Spleen (tissue), 11 donors: ENCODE results near the gene STARD13. TPM values are rescaled to one million over a fixed set of nuclear protein-coding genes. Genes with fewer than 3 reads are reported as not detected.

ENCODE experiments used
- DNase-seq: peaks from one replicate; pipeline ENCODE4 v3.0.0-alpha.2; 2020
- H3K27ac ChIP-seq, 8 donors: fragments of 200-600 bp; sonication (generic) in 7 of 8; 1 replicate in 4 of 8; 2 replicates in 4 of 8; pipeline versions ENCODE4 v1.5.0 to v1.8.0; 2016 to 2021; ENCODE audit warnings: inconsistent platforms in 4 of 8, mild to moderate bottlenecking in 4 of 8, moderate library complexity in 1 of 8
- H3K27me3 ChIP-seq, 7 donors: fragments of 200-600 bp; sonication (generic) in 6 of 7; replicated peaks in 1 of 7; 1 replicate in 4 of 7; 2 replicates in 3 of 7; pipeline versions ENCODE4 v1.5.0 to v1.8.0; 2016 to 2021; ENCODE audit warnings: inconsistent platforms in 3 of 7, mild to moderate bottlenecking in 1 of 7
- H3K36me3 ChIP-seq, 6 donors: fragments of 200-600 bp; sonication (generic) in 5 of 6; 1 replicate in 4 of 6; 2 replicates in 2 of 6; pipeline versions ENCODE4 v1.5.0 to v1.8.0; 2016 to 2021; ENCODE audit warnings: inconsistent platforms in 2 of 6
- H3K4me1 ChIP-seq, 6 donors: fragments of 200-600 bp; sonication (generic) in 5 of 6; 1 replicate in 3 of 6; 2 replicates in 3 of 6; pipeline versions ENCODE4 v1.5.0 to v1.8.0; 2016 to 2021; ENCODE audit warnings: inconsistent platforms in 3 of 6
- H3K4me3 ChIP-seq, 8 donors: fragments of 200-600 bp; sonication (generic) in 7 of 8; 1 replicate in 4 of 8; 2 replicates in 4 of 8; pipeline versions ENCODE4 v1.5.0 to v1.8.0; 2016 to 2021; ENCODE audit warnings: inconsistent platforms in 4 of 8, mild to moderate bottlenecking in 4 of 8, moderate library complexity in 2 of 8
- H3K9me3 ChIP-seq, 8 donors: fragments of 200-600 bp; sonication (generic) in 7 of 8; 1 replicate in 4 of 8; 2 replicates in 4 of 8; pipeline versions ENCODE4 v1.5.0 to v1.8.0; 2016 to 2021; ENCODE audit warnings: inconsistent platforms in 4 of 8
- POLR2A ChIP-seq, 3 donors: fragments of 450-650 bp; IDR thresholded peaks; one replicate each; pipeline ENCODE4 v1.5.1; 2017; ENCODE audit warnings: antibody characterized with exemption in 3 of 3, mild to moderate bottlenecking in 1 of 3
- POLR2AphosphoS5 ChIP-seq, 3 donors: sonication (generic); formaldehyde crosslinking; IDR thresholded peaks; one replicate each; pipeline ENCODE4 v1.5.1; 2017; ENCODE audit warnings: antibody characterized with exemption in 3 of 3
- WGBS, 5 donors: extraction: QIAGEN DNeasy Blood & Tissue Kit in 3 of 5; methylation state at CpG; one replicate each; pipeline versions ENCODE4 v1.1.5 to v1.1.7; 2013 to 2018; 5-methylcytosine and 5-hydroxymethylcytosine counted together
- intact Hi-C: fragments of 100-400 bp; cut with DNase I; formaldehyde crosslinking; loops from one replicate; pipeline ENCODE4 v1.15.0; 2023; ENCODE audit warnings: low total_unique reads
- polyA plus RNA-seq, 3 donors: library from polyadenylated mRNA; stranded (reverse); fragments of 200-250 nt; gene quantifications; one replicate each; pipeline ENCODE4 v1.2.1, GENCODE V29; 2013
- total RNA-seq, 7 donors: library from RNA; depleted of rRNA in 3 of 7; stranded (reverse); fragments of >200 nt in 3 of 7; fragmentation: NEBNext Ultra II Directional in 4 of 7; extraction: Animal tissue kit (Norgen Biotek cat#: 25700) in 4 of 7; gene quantifications; one replicate each; pipeline versions ENCODE4 v1.1.0 to v1.2.1, GENCODE V29; 2016 to 2021
- TF ChIP-seq, protein P1 (sequence below), 11 experiments: fragments of 200-600 bp in 7 of 11; fragments of 450-650 bp in 4 of 11; sonication (generic) in 4 of 11; IDR thresholded peaks in 8 of 11; conservative IDR thresholded peaks in 3 of 11; 1 replicate in 7 of 11; 2 replicates in 4 of 11; pipeline versions ENCODE4 v1.4.0 to v1.8.0; 2016 to 2021; ENCODE audit warnings: antibody characterized with exemption in 11 of 11, inconsistent platforms in 4 of 11, mild to moderate bottlenecking in 1 of 11
- donor health status: healthy with polysubstance abuse.
- donor health status: DM: no; HTN: no; CAD: no; lungs with moderate emphysema.
- donor health status: DM: no; HTN: no; CAD: no.
- donor health status: Bipolar disorder and iron deficiency.
- donor health status: healthy.
- donor health status: DM: no; HTN: no; CAD: no.
- donor health status: DM: yes; HTN: yes; CAD: no.

The STARD13 gene
- total and polyA plus RNA-seq, 10 donors, result 1.4 to 58.1 (median 26.7) TPM

GRCh38 chr13:33176526-33176925 is 109.0 kb downstream of the STARD13 start:
- 89 to 98% (median 92%) methylated on average over 1 of the region's 1 CpG for WGBS, 5 donors
- no peak for DNase-seq
- no peak overlapping the region for H3K27ac ChIP-seq
- no peaks in the 10 kb centered on the region for H3K27me3 ChIP-seq
- intact Hi-C loops, result no loop called here
- H3K4me1 ChIP-seq, result no peaks in the 10 kb centered on the region
- TF ChIP-seq, protein P1, sequence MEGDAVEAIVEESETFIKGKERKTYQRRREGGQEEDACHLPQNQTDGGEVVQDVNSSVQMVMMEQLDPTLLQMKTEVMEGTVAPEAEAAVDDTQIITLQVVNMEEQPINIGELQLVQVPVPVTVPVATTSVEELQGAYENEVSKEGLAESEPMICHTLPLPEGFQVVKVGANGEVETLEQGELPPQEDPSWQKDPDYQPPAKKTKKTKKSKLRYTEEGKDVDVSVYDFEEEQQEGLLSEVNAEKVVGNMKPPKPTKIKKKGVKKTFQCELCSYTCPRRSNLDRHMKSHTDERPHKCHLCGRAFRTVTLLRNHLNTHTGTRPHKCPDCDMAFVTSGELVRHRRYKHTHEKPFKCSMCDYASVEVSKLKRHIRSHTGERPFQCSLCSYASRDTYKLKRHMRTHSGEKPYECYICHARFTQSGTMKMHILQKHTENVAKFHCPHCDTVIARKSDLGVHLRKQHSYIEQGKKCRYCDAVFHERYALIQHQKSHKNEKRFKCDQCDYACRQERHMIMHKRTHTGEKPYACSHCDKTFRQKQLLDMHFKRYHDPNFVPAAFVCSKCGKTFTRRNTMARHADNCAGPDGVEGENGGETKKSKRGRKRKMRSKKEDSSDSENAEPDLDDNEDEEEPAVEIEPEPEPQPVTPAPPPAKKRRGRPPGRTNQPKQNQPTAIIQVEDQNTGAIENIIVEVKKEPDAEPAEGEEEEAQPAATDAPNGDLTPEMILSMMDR (IDR thresholded peaks at IDR 0.05 in 8 of 11, conservative IDR thresholded peaks at IDR 0.05 in 3 of 11), result no peak
- no peak for TF ChIP-seq POLR2A (IDR thresholded peaks at IDR 0.05)
- no peak for TF ChIP-seq POLR2AphosphoS5 (IDR thresholded peaks at IDR 0.05)
- H3K4me3 ChIP-seq, result no peak overlapping the region
- no peaks in the 10 kb centered on the region for H3K36me3 ChIP-seq
- H3K9me3 ChIP-seq, result no peaks in the 10 kb centered on the region

DNA sequence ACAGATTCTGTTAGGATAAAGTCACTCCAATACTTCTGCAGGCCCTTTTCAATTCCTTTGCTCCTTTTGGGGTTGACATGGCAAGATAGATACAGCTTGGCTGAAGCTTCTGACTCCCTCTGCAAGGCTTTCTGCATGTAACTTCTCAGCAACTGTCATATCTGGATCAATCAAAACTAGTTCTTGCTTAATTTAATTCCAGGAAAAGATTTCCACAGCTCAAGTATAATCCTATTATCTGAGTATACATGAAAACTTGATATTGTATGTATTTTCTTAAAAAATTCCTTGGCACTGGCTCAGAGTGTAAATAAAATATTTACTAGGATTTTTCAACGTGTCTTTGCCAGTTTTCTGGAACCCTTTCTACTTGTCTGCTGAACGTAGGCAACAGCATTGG is 109.6 kb downstream of the STARD13 start:
- H3K9me3 ChIP-seq, result no peaks in the 10 kb centered on the region
- H3K27me3 ChIP-seq, result no peaks in the 10 kb centered on the region
- no peak for DNase-seq
- no peak overlapping the region for H3K4me3 ChIP-seq
- TF ChIP-seq, protein P1 (IDR thresholded peaks at IDR 0.05 in 8 of 11, conservative IDR thresholded peaks at IDR 0.05 in 3 of 11), result no peak
- no peak for TF ChIP-seq POLR2AphosphoS5 (IDR thresholded peaks at IDR 0.05)
- no peak for TF ChIP-seq POLR2A (IDR thresholded peaks at IDR 0.05)
- intact Hi-C loops, result no loop called here
- WGBS, 5 donors, result 77 to 88% (median 84%) methylated on average over 2 of the region's 2 CpGs
- no peak overlapping the region for H3K27ac ChIP-seq
- H3K4me1 ChIP-seq, result no peaks in the 10 kb centered on the region
- H3K36me3 ChIP-seq, result no peaks in the 10 kb centered on the region

DNA sequence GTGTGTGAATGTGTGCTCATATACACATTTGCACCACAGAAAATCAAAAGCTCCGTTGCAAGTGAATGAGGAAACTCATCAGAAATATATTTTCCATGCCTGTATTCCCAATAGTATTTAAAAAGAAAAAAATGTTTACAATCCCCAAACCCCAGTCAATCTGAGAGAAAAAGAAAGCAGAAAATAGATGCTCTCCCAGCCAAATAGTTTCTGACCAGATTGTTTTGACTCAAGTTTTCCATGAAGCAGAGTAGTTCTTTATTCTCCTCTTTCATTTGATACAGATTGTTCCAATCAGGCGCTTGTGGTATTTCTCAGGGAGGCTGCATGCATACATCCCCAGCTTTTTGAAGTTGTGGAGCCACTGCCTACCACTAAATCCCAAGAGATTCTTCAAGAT is 110.6 kb downstream of the STARD13 start:
- WGBS, 5 donors, result 74 to 84% (median 80%) methylated on average over 2 of the region's 2 CpGs
- Histone ChIP-seq H3K27me3 (no peaks in the 10 kb centered on the region), H3K4me3 (no peak overlapping the region), H3K36me3 (no peaks in the 10 kb centered on the region), H3K27ac (no peak overlapping the region), H3K4me1 (no peaks in the 10 kb centered on the region), H3K9me3 (no peaks in the 10 kb centered on the region)
- TF ChIP-seq POLR2AphosphoS5 (IDR thresholded peaks at IDR 0.05), result no peak
- TF ChIP-seq, protein P1 (IDR thresholded peaks at IDR 0.05 in 8 of 11, conservative IDR thresholded peaks at IDR 0.05 in 3 of 11), result no peak
- no peak for TF ChIP-seq POLR2A (IDR thresholded peaks at IDR 0.05)
- intact Hi-C loops, result no loop called here
- DNase-seq, result no peak

DNA sequence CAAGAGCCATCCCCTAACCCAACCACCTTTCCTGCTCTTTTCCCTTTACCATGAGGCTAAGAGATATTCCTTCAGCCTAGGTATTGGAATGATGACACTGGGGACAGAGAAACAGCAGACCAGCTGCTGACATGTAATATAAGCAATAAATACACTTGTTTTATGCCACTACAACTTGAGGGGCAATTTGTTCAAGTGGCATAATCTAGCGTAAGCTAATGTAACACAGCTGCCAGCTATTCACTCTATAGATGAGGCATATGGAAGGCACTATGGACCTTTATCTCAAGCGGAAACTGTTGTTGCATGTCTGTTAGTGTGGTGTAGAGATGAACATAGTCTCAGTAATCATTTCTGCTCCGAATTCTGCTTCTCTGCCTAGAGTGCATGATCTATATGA is 111.1 kb downstream of the STARD13 start:
- Histone ChIP-seq H3K27ac (no peak overlapping the region), H3K36me3 (no peaks in the 10 kb centered on the region), H3K9me3 (no peaks in the 10 kb centered on the region), H3K4me1 (no peaks in the 10 kb centered on the region), H3K27me3 (no peaks in the 10 kb centered on the region), H3K4me3 (no peak overlapping the region)
- no peak for TF ChIP-seq POLR2AphosphoS5 (IDR thresholded peaks at IDR 0.05)
- no peak for TF ChIP-seq POLR2A (IDR thresholded peaks at IDR 0.05)
- TF ChIP-seq, protein P1 (IDR thresholded peaks at IDR 0.05 in 8 of 11, conservative IDR thresholded peaks at IDR 0.05 in 3 of 11), result no peak
- intact Hi-C loops, result no loop called here
- WGBS, 5 donors, result 87 to 94% (median 92%) methylated on average over 3 of the region's 3 CpGs
- DNase-seq, result no peak
